PC-9 (cell line): Measurements from ENCODE around the gene SULT4A1. TPM values are rescaled to one million over a fixed set of nuclear protein-coding genes. Genes with fewer than 3 reads are reported as not detected.

Experiments
- BruUV-seq: library from RNA; stranded (reverse); fragments of 400-500 nt; replicated peaks from 2 replicates; lab custom pipeline; 2021; lab: Mats Ljungman, UMichigan
- CTCF ChIA-PET: fragments of 300-600 bp; sonication (Branson Sonifier 250); formaldehyde crosslinking; loops from one replicate; lab custom pipeline; 2022; ENCODE audit warnings: antibody characterized with exemption; lab: Charles Lee
- POLR2A ChIA-PET: fragments of 300-600 bp; sonication (Branson Sonifier 250); formaldehyde crosslinking; loops from one replicate; lab custom pipeline; 2022; ENCODE audit warnings: antibody characterized with exemption; ENCODE audit not compliant: unreplicated experiment; lab: Charles Lee
- DNase-seq, 2 experiments: peaks; one replicate each; pipeline versions ENCODE4 v3.0.0 to v3.0.0-alpha.2; 2015 to 2022; ENCODE audit warnings: mixed read lengths in 1 of 2
- H2AFZ ChIP-seq: fragments of 200-600 bp; sonication (generic); 2 replicates; pipeline ENCODE4 v1.8.1; 2017; ENCODE audit warnings: antibody characterized with exemption
- H3F3A ChIP-seq: fragments of 200-600 bp; sonication (generic); 2 replicates; pipeline ENCODE4 v1.8.1; 2017; ENCODE audit warnings: antibody characterized with exemption, mild to moderate bottlenecking, low read depth; ENCODE audit not compliant: insufficient read depth
- H3K27ac ChIP-seq: fragments of 200-600 bp; sonication (generic); 2 replicates; pipeline ENCODE4 v1.6.1; 2016; ENCODE audit warnings: mixed run types
- H3K27me3 ChIP-seq: fragments of 200-600 bp; sonication (generic); 2 replicates; pipeline ENCODE4 v1.6.1; 2016; ENCODE audit warnings: low read depth, mixed run types; ENCODE audit not compliant: insufficient read depth
- H3K36me3 ChIP-seq: fragments of 200-600 bp; sonication (generic); 2 replicates; pipeline ENCODE4 v1.6.1; 2016; ENCODE audit warnings: low read depth, mixed run types
- H3K4me1 ChIP-seq: fragments of 200-600 bp; sonication (generic); replicated peaks from 2 replicates; pipeline ENCODE4 v1.6.1; 2016; ENCODE audit warnings: mixed run types; ENCODE audit not compliant: insufficient read depth
- H3K4me2 ChIP-seq: fragments of 200-600 bp; sonication (generic); 2 replicates; pipeline ENCODE4 v1.6.1; 2017; ENCODE audit warnings: mixed run types
- H3K4me3 ChIP-seq: fragments of 200-600 bp; sonication (generic); 2 replicates; pipeline ENCODE4 v1.6.1; 2016; ENCODE audit warnings: mixed run types
- H3K79me2 ChIP-seq: fragments of 200-600 bp; sonication (generic); 2 replicates; pipeline ENCODE4 v1.6.1; 2017; ENCODE audit warnings: low read depth, mixed run types
- H3K9me2 ChIP-seq: fragments of 200-600 bp; sonication (generic); 2 replicates; pipeline ENCODE4 v1.8.1; 2017; ENCODE audit warnings: mild to moderate bottlenecking; ENCODE audit not compliant: insufficient read depth
- H3K9me3 ChIP-seq: fragments of 200-600 bp; sonication (generic); 2 replicates; pipeline ENCODE4 v1.8.1; 2016; ENCODE audit warnings: low read depth; ENCODE audit not compliant: insufficient read depth
- H4K20me1 ChIP-seq: fragments of 200-600 bp; sonication (generic); 2 replicates; pipeline ENCODE4 v1.8.1; 2017; ENCODE audit not compliant: insufficient read depth
- EZH2 ChIP-seq: fragments of 200-600 bp; sonication (generic); IDR thresholded peaks from 2 replicates; pipeline ENCODE4 v1.8.0; 2017; ENCODE audit warnings: antibody characterized with exemption, low read depth
- intact Hi-C: fragments of 100-400 bp; cut with micrococcal nuclease; formaldehyde crosslinking; loops from one replicate; pipeline ENCODE4 v1.10.0; 2022; ENCODE audit not compliant: unreplicated experiment
- total RNA-seq: library from RNA; stranded (reverse); gene quantifications from 2 replicates; pipeline ENCODE4 v1.2.3, GENCODE V29; 2021
- TF ChIP-seq, protein P1 (sequence below): fragments of 200-600 bp; sonication (generic); conservative IDR thresholded peaks from 2 replicates; pipeline ENCODE4 v1.6.1; 2017; ENCODE audit warnings: mixed run types, antibody characterized with exemption, mild to moderate bottlenecking, moderate library complexity

SULT4A1 gene
- total RNA-seq, 1 experiment from 2014 or later, result 3.4 TPM

DNA sequence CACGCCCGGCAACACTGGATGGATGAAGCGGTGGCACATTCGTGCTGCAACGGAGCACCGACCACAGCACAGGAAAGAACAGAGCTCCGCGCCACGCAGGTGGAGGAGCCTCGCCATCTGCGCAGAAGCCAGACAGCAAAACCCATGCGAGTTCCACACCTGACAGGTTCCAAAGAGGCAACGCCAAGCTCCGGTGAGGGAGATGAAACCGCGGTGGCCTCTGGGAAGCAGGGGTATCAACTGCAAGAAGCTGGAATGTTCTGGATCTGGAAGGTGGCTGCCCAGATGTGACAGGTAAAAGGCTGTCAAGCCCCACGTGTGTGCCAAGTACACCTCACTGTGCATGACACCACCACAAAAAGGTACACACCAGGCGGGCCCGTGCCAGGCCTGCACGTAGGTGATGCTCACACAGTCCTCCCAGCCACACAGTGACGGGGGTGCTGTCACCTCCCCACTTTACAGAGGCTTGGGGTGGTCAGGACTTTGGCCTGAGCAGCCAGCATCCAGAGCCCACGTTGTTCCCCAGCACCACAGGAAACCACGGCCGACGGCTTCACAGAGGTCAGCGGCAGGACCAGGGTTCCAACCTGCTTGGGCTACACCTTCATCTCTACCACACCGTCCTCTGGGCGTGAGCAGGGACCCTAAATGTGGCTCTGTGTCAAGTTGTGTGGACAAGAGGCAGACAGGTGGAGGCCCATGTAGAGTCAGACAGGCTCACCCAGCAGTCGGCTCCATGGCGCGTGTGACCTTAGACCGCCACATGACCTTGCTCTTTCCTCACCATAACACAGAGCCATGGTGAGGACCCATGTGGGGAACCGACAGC lies 30.5 kb downstream of the SULT4A1 start:
- Histone ChIP-seq H3F3A (no peaks in the 10 kb centered on the region), H3K36me3 (no peaks in the 10 kb centered on the region), H3K9me3 (no peaks in the 10 kb centered on the region), H4K20me1 (peaks cover 6% of the 10 kb centered on the region), H3K4me1 (no peaks in the 10 kb centered on the region), H3K79me2 (no peaks in the 10 kb centered on the region), H3K9me2 (no peaks in the 10 kb centered on the region), H3K4me2 (no peak overlapping the region), H3K27me3 (0 out of 2 replicates have a peak, but pooled peaks cover 5% of the 10 kb centered on the region), H3K27ac (no peak overlapping the region), H2AFZ (no peak overlapping the region), H3K4me3 (no peak overlapping the region)
- CTCF ChIA-PET, result no interaction called here
- POLR2A ChIA-PET, result no interaction called here
- intact Hi-C loops, result no loop called here
- BruUV-seq, result no TSS peak
- DNase-seq, result no peak
- TF ChIP-seq EZH2, result no peak
- TF ChIP-seq, protein P1, sequence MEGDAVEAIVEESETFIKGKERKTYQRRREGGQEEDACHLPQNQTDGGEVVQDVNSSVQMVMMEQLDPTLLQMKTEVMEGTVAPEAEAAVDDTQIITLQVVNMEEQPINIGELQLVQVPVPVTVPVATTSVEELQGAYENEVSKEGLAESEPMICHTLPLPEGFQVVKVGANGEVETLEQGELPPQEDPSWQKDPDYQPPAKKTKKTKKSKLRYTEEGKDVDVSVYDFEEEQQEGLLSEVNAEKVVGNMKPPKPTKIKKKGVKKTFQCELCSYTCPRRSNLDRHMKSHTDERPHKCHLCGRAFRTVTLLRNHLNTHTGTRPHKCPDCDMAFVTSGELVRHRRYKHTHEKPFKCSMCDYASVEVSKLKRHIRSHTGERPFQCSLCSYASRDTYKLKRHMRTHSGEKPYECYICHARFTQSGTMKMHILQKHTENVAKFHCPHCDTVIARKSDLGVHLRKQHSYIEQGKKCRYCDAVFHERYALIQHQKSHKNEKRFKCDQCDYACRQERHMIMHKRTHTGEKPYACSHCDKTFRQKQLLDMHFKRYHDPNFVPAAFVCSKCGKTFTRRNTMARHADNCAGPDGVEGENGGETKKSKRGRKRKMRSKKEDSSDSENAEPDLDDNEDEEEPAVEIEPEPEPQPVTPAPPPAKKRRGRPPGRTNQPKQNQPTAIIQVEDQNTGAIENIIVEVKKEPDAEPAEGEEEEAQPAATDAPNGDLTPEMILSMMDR, result no peak

DNA sequence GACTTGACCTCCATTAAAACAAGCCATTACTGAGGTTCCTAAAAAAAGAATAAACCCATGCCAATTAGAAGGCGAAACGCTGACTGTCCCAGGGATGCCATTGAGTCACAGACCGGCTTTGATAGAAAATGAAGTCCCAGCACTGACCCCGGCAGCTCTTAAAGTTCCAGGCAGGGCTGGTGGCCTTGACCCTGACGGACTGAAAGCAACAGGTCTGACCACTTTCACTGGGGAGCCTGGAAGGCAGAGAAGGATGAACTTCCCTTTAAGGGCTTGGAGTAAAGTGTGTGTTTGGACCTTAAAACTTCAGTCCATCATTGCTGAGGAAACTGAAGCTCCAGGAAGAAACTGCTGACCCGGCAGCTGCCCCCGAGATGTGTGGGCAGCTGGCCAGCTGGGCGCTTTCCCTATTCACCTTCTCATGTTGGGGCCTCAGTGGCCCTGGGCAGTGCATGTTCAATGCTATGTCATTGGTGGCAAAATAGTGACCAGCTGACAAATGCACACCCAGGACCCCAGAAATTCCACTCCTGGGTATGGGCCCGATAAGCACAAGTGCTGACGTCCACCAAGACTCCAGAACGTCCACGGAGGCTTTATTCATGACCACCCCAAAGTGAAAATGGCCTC lies 31.3 kb downstream of the SULT4A1 start:
- Histone ChIP-seq H3K4me2 (no peak overlapping the region), H2AFZ (no peak overlapping the region), H3K79me2 (no peaks in the 10 kb centered on the region), H3F3A (no peaks in the 10 kb centered on the region), H3K4me1 (no peaks in the 10 kb centered on the region), H3K36me3 (no peaks in the 10 kb centered on the region), H3K27ac (no peak overlapping the region), H3K27me3 (0 out of 2 replicates have a peak, but pooled peaks cover 9% of the 10 kb centered on the region), H3K9me3 (no peaks in the 10 kb centered on the region), H4K20me1 (peaks cover 6% of the 10 kb centered on the region), H3K4me3 (no peak overlapping the region), H3K9me2 (no peaks in the 10 kb centered on the region)
- CTCF ChIA-PET, result no interaction called here
- TF ChIP-seq, protein P1, result no peak
- TF ChIP-seq EZH2, result no peak
- POLR2A ChIA-PET, result no interaction called here
- DNase-seq, result no peak
- intact Hi-C loops, result no loop called here
- BruUV-seq, result no TSS peak

DNA sequence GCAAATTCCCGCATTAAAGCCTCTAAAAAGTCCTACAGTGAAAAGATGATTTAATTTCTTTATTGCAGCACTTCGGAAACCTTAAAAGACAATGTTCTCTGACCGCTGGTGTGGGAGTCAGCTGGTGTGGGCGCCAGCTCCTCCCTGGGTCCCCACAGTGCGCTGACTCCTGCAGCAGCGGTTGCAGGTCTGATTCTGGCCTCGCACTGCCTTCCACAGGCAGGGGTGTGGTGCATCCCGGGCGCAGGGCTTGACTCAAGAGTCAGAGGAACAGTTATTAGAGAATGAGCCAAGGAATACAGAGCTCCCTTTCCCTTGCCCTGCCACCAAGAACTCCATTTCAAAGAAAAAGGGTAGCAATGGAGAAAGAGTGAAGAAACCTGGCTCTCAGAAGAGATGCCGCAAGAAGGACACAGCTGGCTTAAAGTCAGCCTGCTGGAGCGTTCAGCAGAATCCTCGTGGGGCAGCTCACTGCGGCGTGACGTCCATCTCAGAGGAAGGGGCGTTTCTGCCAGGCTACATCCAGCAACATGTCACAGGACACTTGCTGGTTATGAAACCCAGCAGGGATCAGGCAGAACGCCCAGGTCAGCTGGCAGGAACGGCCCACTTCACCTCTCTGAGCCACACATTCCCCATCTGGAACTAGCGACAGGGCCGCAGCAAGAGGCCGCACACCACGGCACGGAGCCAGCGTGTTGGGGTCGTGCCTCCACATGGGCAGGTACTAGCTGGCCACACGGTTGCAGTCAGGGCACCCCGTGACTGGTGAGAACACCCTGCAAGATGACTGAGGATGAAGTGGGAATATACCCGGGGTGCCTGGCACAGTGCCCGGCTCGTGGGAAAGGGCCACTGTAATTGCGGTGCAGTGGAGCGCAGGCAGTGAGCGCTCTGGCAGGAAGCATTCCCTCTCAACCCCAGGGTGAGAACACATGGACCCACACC lies 32.1 kb downstream of the SULT4A1 start:
- POLR2A ChIA-PET, result no interaction called here
- CTCF ChIA-PET, result interaction anchor here (0.6 kb wide), 1 partner anchor 598 kb away, joined by 3 read pairs; no protein-coding TSS in a partner anchor

More for the DNA sequence above, 32.1 kb downstream of the SULT4A1 start:
- no peaks in the 10 kb centered on the region for H3K9me2 ChIP-seq
- H3K9me3 ChIP-seq, result no peaks in the 10 kb centered on the region
- no peak for DNase-seq
- no peak overlapping the region for H3K27ac ChIP-seq
- H3K27me3 ChIP-seq, result 0 out of 2 replicates have a peak, but pooled peaks cover 14% of the 10 kb centered on the region
- no peak overlapping the region for H3K4me3 ChIP-seq
- no peak overlapping the region for H3K4me2 ChIP-seq
- no TSS peak for BruUV-seq
- TF ChIP-seq, protein P1, result no peak
- TF ChIP-seq EZH2, result no peak
- no peaks in the 10 kb centered on the region for H3K36me3 ChIP-seq
- no peak overlapping the region for H2AFZ ChIP-seq
- peaks cover 6% of the 10 kb centered on the region for H4K20me1 ChIP-seq
- no peaks in the 10 kb centered on the region for H3F3A ChIP-seq
- intact Hi-C loops, result no loop called here
- H3K79me2 ChIP-seq, result no peaks in the 10 kb centered on the region
- no peaks in the 10 kb centered on the region for H3K4me1 ChIP-seq
